Measurements from ENCODE around the gene ARHGAP19.

DNA sequence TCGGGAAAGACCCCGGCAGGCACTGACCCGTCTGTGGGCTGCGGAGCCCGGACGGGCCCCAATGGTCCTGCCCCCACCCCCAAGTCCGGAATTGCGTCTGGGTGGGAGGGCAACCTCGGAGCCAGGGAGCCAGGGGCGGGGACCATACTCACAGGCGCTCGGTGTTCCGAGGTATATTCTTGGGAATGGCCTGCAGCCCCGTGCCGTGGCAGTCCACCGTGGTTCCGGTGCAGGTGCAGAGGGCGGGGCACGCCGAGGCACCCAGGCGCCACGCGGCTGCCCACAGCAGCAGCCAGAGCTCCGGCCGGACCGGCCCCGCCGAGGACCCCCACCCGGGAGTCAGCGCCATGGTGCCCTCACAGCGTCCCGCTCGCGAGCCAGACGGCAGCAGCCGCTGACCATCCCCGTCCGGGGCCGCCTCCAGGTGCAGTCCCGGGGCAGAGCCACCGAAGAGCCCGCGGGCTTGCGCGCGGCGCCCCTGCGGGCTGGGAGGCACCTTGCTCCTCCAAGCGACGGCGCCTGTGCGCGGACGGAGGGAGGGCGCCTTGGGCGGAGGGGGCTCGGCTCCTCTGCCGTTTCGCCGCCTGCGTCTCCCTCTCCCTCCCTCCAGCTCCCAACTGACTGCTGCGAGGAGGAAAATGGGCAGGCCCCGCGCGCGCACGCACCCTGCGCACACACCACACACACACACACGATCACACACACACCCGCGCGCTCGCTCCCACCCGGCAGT, 106.9 kb downstream of the ARHGAP19 start, which contains the start of gene SLIT1:
- TF ChIP-seq, protein P1, sequence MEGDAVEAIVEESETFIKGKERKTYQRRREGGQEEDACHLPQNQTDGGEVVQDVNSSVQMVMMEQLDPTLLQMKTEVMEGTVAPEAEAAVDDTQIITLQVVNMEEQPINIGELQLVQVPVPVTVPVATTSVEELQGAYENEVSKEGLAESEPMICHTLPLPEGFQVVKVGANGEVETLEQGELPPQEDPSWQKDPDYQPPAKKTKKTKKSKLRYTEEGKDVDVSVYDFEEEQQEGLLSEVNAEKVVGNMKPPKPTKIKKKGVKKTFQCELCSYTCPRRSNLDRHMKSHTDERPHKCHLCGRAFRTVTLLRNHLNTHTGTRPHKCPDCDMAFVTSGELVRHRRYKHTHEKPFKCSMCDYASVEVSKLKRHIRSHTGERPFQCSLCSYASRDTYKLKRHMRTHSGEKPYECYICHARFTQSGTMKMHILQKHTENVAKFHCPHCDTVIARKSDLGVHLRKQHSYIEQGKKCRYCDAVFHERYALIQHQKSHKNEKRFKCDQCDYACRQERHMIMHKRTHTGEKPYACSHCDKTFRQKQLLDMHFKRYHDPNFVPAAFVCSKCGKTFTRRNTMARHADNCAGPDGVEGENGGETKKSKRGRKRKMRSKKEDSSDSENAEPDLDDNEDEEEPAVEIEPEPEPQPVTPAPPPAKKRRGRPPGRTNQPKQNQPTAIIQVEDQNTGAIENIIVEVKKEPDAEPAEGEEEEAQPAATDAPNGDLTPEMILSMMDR (IDR thresholded peaks at IDR 0.05): no peak
- TF ChIP-seq POLR2AphosphoS5 (IDR thresholded peaks at IDR 0.05): no peak
- no peak for TF ChIP-seq POLR2A (IDR thresholded peaks at IDR 0.05; ENCODE audit: low read depth)

All from esophagus muscularis mucosa (tissue), 3 donors.